ENCODE measurements around the gene GRB7. TPM values are rescaled to one million over a fixed set of nuclear protein-coding genes. Genes with fewer than 3 reads are reported as not detected.

GRB7 gene
- total and polyA plus RNA-seq, 8 donors = 12.4 to 34.2 (median 28.2) TPM

DNA sequence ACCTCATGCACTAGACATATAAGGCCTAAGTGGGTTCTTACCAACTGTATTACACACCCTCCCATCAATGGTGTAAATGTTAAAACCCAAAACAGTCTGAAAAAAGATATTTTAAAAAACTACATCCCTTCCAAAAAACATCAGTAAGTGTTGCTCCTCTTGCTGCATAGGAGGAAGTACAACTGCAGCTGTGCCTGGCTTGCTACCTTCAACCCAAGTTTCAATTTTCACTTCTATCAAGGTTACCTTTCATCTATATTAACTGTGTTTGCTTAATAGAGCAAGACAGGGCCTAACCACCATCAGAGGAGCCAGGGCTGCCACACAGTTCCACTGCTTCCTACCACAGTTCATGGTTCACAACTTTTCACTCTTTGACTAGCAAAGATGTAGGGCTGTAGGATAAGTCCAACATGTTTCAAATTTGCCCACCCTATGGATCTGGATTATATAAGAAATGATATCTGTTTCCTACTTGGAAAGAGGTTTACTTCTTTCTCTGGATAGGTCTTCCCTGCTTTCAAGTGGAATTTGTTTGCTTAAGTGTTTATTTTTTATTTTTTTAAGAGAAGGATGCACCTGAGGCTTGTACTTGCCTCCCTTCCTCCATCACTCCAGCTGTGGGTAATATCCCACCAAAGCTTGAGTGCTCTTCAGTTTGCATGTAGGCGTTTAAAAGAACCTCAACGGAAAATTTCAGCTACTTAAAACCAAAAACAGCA, 56.7 kb downstream of the GRB7 start:
- TF ChIP-seq, protein P1, sequence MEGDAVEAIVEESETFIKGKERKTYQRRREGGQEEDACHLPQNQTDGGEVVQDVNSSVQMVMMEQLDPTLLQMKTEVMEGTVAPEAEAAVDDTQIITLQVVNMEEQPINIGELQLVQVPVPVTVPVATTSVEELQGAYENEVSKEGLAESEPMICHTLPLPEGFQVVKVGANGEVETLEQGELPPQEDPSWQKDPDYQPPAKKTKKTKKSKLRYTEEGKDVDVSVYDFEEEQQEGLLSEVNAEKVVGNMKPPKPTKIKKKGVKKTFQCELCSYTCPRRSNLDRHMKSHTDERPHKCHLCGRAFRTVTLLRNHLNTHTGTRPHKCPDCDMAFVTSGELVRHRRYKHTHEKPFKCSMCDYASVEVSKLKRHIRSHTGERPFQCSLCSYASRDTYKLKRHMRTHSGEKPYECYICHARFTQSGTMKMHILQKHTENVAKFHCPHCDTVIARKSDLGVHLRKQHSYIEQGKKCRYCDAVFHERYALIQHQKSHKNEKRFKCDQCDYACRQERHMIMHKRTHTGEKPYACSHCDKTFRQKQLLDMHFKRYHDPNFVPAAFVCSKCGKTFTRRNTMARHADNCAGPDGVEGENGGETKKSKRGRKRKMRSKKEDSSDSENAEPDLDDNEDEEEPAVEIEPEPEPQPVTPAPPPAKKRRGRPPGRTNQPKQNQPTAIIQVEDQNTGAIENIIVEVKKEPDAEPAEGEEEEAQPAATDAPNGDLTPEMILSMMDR (IDR thresholded peaks at IDR 0.05) = no peak
- peaks cover 3 to 17% of the 10 kb centered on the region in 2 donors for H3K27me3 ChIP-seq
- no peak overlapping the region for H3K4me3 ChIP-seq
- no peak overlapping the region for H3K27ac ChIP-seq
- H3K9me3 ChIP-seq = no peaks in the 10 kb centered on the region
- intact Hi-C loops (cut with DNase I) = no loop called here
- ATAC-seq = no peak
- H3K36me3 ChIP-seq = no peaks in the 10 kb centered on the region
- DNase-seq = no peak
- no peaks in the 10 kb centered on the region for H3K4me1 ChIP-seq

Small RNAs within 50 kb of the gene (microRNA-seq; reads per million reads assigned to microRNA genes)
- gene MIR4728 = 0.50 to 3.1 reads per million in 2 donors

Other genes with a start within 250 kb of the GRB7 start
- not detected for gene NEUROD2, start 130.0 kb upstream of the GRB7 start, total RNA-seq
- under 1 TPM; 0.03 to 0.11 (median 0.08) TPM for gene NEUROD2, start 130.0 kb upstream of the GRB7 start, polyA plus RNA-seq (ENCODE audit: insufficient read length in 6 of 6)
- gene PPP1R1B, start 111.0 kb upstream of the GRB7 start, total RNA-seq = 10 to 100 TPM; 10.6 to 29.7 TPM
- 10 to 100 TPM; 48.0 to 66.4 (median 57.6) TPM for gene PPP1R1B, start 111.0 kb upstream of the GRB7 start, polyA plus RNA-seq (ENCODE audit: insufficient read length in 6 of 6)
- 10 to 100 TPM; 57.2 to 66.1 TPM for gene STARD3, start 100.8 kb upstream of the GRB7 start, total RNA-seq
- gene STARD3, start 100.8 kb upstream of the GRB7 start, polyA plus RNA-seq (ENCODE audit: insufficient read length in 6 of 6) = 10 to 100 TPM; 42.1 to 61.5 (median 53.5) TPM
- 1 to 10 TPM; 2.0 to 2.6 TPM for gene TCAP, start 72.6 kb upstream of the GRB7 start, total RNA-seq
- gene TCAP, start 72.6 kb upstream of the GRB7 start, polyA plus RNA-seq (ENCODE audit: insufficient read length in 6 of 6) = 1 to 10 TPM; 1.3 to 2.4 (median 1.6) TPM
- under 1 TPM; 0.38 to 0.58 TPM for gene PNMT, start 69.5 kb upstream of the GRB7 start, total RNA-seq
- gene PNMT, start 69.5 kb upstream of the GRB7 start, polyA plus RNA-seq (ENCODE audit: insufficient read length in 6 of 6) = 1 to 10 TPM; 1.6 to 2.4 (median 1.8) TPM
- 10 to 100 TPM; 17.2 to 32.9 TPM for gene PGAP3, start 49.9 kb upstream of the GRB7 start, total RNA-seq
- gene PGAP3, start 49.9 kb upstream of the GRB7 start, polyA plus RNA-seq (ENCODE audit: insufficient read length in 6 of 6) = 10 to 100 TPM; 37.9 to 46.5 (median 41.1) TPM
- gene ERBB2, start 37.9 kb upstream of the GRB7 start, total RNA-seq = 100 to 1,000 TPM in 1 of 2 donors, 10 to 100 TPM in 1; 65.1 to 137 TPM
- 100 to 1,000 TPM; 103 to 125 (median 107) TPM for gene ERBB2, start 37.9 kb upstream of the GRB7 start, polyA plus RNA-seq (ENCODE audit: insufficient read length in 6 of 6)
- 10 to 100 TPM; 45.6 to 57.9 TPM for gene MIEN1, start 7.4 kb upstream of the GRB7 start, total RNA-seq
- 10 to 100 TPM; 18.8 to 27.5 (median 24.0) TPM for gene MIEN1, start 7.4 kb upstream of the GRB7 start, polyA plus RNA-seq (ENCODE audit: insufficient read length in 6 of 6)
- gene IKZF3, start 126.4 kb downstream of the GRB7 start, total RNA-seq = 1 to 10 TPM; 3.3 to 6.6 TPM
- gene IKZF3, start 126.4 kb downstream of the GRB7 start, polyA plus RNA-seq (ENCODE audit: insufficient read length in 6 of 6) = 1 to 10 TPM; 1.2 to 1.9 (median 1.6) TPM
- not detected for gene ZPBP2, start 130.3 kb downstream of the GRB7 start, total RNA-seq
- gene ZPBP2, start 130.3 kb downstream of the GRB7 start, polyA plus RNA-seq (ENCODE audit: insufficient read length in 6 of 6) = not detected
- gene GSDMB, start 180.7 kb downstream of the GRB7 start, total RNA-seq = 10 to 100 TPM in 1 of 2 donors, 1 to 10 TPM in 1; 9.2 to 16.7 TPM
- 10 to 100 TPM; 15.9 to 36.4 (median 28.4) TPM for gene GSDMB, start 180.7 kb downstream of the GRB7 start, polyA plus RNA-seq (ENCODE audit: insufficient read length in 6 of 6)
- gene ORMDL3, start 189.7 kb downstream of the GRB7 start, total RNA-seq = 100 to 1,000 TPM in 1 of 2 donors, 10 to 100 TPM in 1; 47.6 to 107 TPM
- gene ORMDL3, start 189.7 kb downstream of the GRB7 start, polyA plus RNA-seq (ENCODE audit: insufficient read length in 6 of 6) = 10 to 100 TPM; 74.3 to 91.3 (median 82.7) TPM
- gene LRRC3C, start 189.8 kb downstream of the GRB7 start, total RNA-seq = not detected
- not detected for gene LRRC3C, start 189.8 kb downstream of the GRB7 start, polyA plus RNA-seq (ENCODE audit: insufficient read length in 6 of 6)
- under 1 TPM in 1 of 2 donors, not detected in 1; 0.76 TPM for gene GSDMA, start 225.1 kb downstream of the GRB7 start, total RNA-seq
- 1 to 10 TPM in 1 of 6 donors, under 1 TPM in 5; 0.57 to 1.3 (median 0.88) TPM for gene GSDMA, start 225.1 kb downstream of the GRB7 start, polyA plus RNA-seq (ENCODE audit: insufficient read length in 6 of 6)
- gene PSMD3, start 242.9 kb downstream of the GRB7 start, total RNA-seq = 100 to 1,000 TPM in 1 of 2 donors, 10 to 100 TPM in 1; 72.8 to 117 TPM
- gene PSMD3, start 242.9 kb downstream of the GRB7 start, polyA plus RNA-seq (ENCODE audit: insufficient read length in 6 of 6) = 100 to 1,000 TPM in 2 of 6 donors, 10 to 100 TPM in 4; 91.1 to 108 (median 96.8) TPM